ENCODE data around the gene SCN9A. TPM values are rescaled to one million over a fixed set of nuclear protein-coding genes. Genes with fewer than 3 reads are reported as not detected.

The SCN9A gene
- total and polyA plus RNA-seq, 9 of the 15 experiments (the other 6 are each of a cell fraction or from before 2014, with no cell fraction given), result 1.4 to 22.8 (median 7.1) TPM

- ChIA-PET POLR2A (interaction anchor here (0.7 kb wide), 1 partner anchor 362 kb away, joined by 3 read pairs; no protein-coding TSS in a partner anchor), CTCF (ENCODE audit: low intra/inter-chr PET ratio) (no interaction called here)
- H3K36me3 ChIP-seq (ENCODE audit: control insufficient read depth, insufficient read depth, low read length), result no peaks in the 10 kb centered on the region
- no peaks in the 10 kb centered on the region for H3K79me2 ChIP-seq (ENCODE audit: control insufficient read depth, insufficient read depth, low read length)
- H3K9me3 ChIP-seq (replicated peaks; ENCODE audit: control insufficient read depth, insufficient read depth, low read depth, low read length), result no peaks in the 10 kb centered on the region
- H3K27ac ChIP-seq (ENCODE audit: extremely low read depth, low read depth, low read length), result no peak overlapping the region
- 0% methylated on average over 7 of the region's 7 CpGs for WGBS (ENCODE audit: insufficient coverage, low coverage, missing lambda C conversion rate)
- H3K4me2 ChIP-seq (ENCODE audit: insufficient read depth, low read length), result no peak overlapping the region
- no peak overlapping the region for H3K9ac ChIP-seq (ENCODE audit: insufficient read depth in 1 of 2, low read depth in 2 of 2, low read length in 2 of 2)
- FAIRE-seq (no peak), DNase-seq (ENCODE audit: extremely low read depth in 1 of 4, low spot score in 3 of 4) (no peak), ATAC-seq (no peak; the same call in 2 of the 3 replicates)
- in situ Hi-C loops (cut with MboI), result no loop called here
- no TSS peak for BruUV-seq (replicated peaks)
- no peak overlapping the region for H2AFZ ChIP-seq (ENCODE audit: low read depth, low read length)
- no peaks in the 10 kb centered on the region for H3K4me1 ChIP-seq (replicated peaks in 1 of 2; ENCODE audit: control insufficient read depth in 2 of 2, insufficient read depth in 2 of 2, low read length in 2 of 2)
- intact Hi-C loops (cut with micrococcal nuclease), result no loop called here
- H4K20me1 ChIP-seq (replicated peaks; ENCODE audit: control insufficient read depth, insufficient read depth, low read length), result no peaks in the 10 kb centered on the region
- H3K9me1 ChIP-seq (ENCODE audit: control insufficient read depth, insufficient read depth, low read length), result no peaks in the 10 kb centered on the region
- TF ChIP-seq ZNF407 (IDR thresholded peaks at IDR 0.05; ENCODE audit: low read depth) (no peak), PHF8 (IDR thresholded peaks at IDR 0.05; ENCODE audit: borderline replicate concordance, low read length) (no peak), GMEB1 (CRISPR knock-in tag; IDR thresholded peaks at IDR 0.05) (no peak)
- H3K4me3 ChIP-seq, result no peak overlapping the region
- no peaks in the 10 kb centered on the region for H3K27me3 ChIP-seq (ENCODE audit: control insufficient read depth in 2 of 2, insufficient read depth in 2 of 2, low read length in 2 of 2)
These were observed 227.0 kb downstream of the SCN9A start for GRCh38 chr2:166148500-166149400.
